GM19397 (cell line): Measurements from ENCODE around the gene FRYL.

Source experiments
- ATAC-seq: cut with Tn5 transposase; IDR thresholded peaks from one replicate; pipeline ENCODE4 v1.9.1; 2021; ENCODE audit warnings: mild to moderate bottlenecking, moderate library complexity; ENCODE audit not compliant: unreplicated experiment

Gene FRYL

DNA sequence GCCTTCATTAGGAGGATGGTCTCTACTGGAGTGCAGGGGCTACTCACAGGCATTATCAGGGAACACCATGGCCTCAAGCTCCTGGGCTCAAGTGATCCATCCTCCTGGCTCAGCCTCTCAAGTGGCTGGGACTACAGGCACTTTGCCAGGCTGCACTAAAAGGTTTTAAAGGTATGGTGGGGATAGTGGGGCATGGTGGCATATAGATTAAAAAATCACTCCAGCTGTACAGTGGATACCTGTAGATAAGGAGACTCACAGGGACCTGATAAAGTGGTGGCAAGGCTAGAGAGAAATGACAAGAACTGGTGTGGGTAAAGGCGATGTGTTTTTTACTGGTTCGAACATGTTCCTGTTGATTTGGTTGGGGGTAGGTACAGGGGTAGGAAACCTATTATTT, 284.1 kb downstream of the FRYL start:
- ATAC-seq = no peak

DNA sequence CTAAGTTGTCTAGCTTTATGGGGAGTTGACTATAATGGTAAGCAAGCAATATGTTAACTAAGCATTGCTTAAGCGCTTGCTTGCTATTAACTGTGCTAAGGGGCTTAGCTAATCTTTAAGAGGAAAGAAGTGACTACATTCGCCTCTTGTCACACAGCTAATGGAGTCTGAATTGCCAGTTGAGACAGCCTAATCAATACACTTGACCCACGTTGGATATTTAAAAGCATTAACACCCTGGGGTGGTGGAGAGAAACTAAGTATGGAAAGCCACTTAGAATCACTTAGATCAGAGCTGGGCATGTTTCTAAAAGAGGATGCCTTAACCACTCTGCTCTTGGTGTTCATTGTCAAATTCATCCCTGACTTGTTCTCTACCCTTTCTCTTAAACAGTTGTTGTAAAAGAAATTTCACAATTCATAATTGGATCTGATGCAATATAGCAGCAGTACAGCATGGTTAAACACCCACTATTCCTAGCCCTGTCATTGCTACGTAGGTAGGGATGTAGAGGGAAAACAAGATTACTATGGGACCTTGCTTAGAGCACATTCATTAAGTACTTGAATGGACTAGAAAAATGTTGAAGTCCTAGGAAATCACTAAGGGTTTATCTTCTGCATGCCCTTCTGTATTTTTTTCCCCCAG, 286.5 kb downstream of the FRYL start:
- ATAC-seq = no peak

DNA sequence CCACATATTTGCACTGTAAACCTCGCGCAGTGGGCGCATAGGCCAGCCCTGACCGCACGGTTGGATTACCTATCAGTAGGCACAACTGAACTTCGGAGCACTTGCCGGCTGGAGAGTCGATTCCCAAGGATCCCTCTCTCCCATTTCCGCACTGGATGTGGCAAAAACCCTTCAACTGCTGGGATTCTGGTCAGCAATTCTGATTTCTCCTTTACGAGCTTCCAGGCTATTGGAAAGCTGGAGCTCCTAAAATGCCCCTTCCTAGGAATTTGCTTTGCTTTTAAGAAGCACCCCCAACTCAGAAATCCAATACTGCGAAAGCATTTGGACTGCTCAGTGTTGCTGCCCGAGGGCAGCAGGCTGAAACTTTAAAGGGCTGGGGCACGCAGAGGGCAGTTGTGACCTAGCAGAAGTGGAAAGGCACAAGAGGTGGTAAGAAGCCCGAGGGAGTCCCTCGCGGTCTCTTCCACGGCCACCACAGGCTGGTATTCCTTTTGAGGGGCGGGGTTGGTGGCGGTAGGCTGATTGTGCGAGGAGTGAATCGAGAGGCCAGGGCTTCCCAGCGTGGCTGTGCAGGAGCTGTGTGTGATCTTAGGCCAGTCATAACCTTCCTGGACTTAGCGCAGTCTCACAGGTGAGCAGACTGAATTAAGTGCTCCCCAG, 288.4 kb downstream of the FRYL start:
- no peak for ATAC-seq

DNA sequence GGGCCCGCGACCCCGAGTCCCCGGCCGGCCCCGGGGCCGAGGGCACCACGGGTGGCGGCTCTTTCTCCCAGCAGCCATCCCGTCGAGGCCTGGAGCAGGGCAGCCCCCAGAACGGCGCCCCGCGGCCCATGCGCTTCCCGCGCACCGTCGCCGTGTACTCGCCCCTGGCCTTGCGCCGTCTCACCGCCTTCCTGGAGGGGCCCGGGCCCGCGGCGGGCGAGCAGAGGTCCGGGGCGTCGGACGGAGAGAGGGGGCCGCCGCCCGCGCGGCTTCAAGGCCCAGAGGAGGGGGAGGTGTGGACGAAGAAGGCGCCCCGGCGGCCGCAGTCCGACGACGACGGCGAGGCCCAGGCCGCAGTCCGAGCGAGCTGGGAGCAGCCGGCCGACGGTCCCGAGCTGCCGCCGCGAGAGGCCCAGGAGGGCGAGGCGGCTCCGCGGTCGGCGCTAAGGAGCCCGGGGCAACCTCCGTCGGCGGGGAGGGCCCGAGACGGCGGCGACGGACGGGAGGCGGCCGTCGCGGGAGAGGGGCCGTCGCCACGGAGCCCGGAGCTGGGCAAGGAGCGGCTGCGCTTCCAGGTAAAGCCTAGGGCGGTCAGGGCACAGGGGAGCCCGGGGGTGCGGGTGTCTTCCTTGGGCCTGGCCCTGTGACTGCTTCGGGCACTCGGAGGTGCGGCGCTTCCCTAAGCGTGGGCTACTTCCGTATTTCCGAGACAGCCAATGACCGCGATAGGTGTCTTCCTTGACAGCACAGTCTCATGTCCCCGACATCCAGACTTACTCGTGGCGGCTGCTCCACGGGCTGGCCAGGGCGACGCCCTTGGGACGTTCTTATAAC, 289.2 kb downstream of the FRYL start:
- ATAC-seq = no peak

DNA sequence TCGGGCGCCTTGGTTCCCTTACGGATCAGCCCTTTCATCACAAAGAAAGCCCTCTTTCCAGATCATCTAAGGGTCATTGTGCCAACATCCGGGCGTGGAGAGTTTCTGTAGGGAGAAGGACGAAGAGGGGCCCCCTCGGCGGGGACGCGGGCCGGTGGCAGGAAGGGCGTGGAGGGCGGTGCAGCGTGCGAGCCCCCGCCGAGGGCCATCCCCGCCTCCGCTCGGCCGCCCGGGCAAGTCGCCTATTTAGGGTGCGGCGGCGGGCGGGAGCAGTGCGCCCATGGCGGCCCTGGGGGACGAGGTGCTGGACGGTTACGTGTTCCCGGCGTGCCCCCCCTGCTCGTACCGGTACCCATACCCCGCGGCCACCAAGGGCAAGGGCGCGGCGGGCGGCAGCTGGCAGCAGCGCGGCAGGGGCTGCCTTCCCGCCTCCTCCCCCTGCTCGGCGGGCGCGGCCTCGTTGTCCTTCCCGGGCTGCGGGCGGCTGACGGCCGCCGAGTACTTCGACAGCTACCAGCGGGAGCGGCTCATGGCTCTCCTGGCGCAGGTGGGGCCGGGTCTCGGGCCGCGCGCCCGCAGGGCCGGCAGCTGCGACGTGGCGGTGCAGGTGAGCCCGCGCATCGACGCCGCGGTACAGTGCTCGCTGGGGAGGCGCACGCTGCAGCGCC, 289.9 kb downstream of the FRYL start, which contains the start of gene ZAR1:
Gene ZAR1 (plus strand): TSS at position 241 of the 668 bp plus-strand sequence. CDS start 40 bp downstream, at position 281.
- ATAC-seq = no peak

DNA sequence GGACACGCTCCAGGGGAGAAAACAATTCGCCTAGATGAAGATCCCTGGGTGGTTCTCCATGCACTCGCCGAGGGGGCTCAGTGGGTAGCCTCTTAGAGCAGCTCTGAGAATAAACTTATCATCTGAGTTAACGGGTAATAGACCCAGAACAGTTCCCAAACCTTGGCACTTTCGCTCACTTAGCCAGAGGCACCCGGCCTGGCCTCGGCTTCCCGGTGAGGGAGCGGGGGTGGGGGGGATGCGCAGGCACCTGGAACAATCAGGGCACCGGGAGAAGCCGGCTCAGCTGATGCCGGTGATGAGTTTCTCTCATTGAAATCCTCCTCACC, 290.4 kb downstream of the FRYL start:
- ATAC-seq = no peak

DNA sequence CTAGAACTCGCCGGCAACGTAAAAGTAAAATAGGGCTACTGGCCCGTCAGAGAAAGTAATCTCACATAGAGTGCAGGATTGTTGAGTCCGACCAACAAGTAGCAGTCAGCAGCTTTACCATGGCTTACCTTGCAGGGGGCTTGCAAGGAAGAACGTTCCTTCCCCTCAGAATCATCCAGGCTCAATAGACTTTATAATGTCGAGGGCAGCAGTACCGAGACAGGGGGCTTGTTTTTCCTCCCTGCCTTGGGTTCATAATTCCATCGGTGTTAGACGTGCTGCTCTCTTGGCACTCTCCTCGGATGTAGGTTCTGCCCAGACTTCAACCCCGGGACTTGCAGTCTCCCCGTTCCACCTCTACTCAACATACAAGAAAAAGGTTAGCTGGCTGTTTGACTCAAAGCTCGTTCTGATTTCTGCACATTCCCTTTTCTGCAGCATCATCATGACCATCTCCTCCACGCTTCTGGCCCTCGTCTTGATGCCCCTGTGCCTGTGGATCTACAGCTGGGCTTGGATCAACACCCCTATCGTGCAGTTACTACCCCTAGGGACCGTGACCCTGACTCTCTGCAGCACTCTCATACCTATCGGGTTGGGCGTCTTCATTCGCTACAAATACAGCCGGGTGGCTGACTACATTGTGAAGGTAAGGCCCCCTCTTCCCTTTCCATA, 295.4 kb downstream of the FRYL start:
- ATAC-seq = no peak

DNA sequence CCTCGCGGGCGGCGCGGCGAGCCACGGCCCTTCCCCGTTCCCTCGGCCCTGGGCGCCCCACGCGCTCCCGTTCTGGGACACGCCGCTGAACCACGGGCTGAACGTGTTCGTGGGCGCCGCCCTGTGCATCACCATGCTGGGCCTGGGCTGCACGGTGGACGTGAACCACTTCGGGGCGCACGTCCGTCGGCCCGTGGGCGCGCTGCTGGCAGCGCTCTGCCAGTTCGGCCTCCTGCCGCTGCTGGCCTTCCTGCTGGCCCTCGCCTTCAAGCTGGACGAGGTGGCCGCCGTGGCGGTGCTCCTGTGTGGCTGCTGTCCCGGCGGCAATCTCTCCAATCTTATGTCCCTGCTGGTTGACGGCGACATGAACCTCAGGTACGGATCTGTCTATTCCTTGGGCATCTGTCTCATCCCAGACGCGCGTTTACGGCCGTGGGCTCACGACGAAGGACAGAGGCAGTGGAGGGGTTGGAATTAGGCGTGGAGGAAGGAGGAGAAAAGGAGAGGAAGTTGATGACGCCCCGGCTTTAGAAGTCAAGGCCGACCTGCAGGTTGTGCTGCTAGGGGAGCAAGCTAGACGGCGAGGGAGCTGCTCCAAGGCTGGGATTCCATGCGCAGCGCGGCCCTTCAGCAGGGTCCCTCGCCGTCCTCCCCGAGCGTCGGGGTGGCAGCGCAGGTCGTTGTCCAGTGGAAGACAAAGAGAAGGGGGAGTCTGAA, 296.1 kb downstream of the FRYL start:
- ATAC-seq = no peak

DNA sequence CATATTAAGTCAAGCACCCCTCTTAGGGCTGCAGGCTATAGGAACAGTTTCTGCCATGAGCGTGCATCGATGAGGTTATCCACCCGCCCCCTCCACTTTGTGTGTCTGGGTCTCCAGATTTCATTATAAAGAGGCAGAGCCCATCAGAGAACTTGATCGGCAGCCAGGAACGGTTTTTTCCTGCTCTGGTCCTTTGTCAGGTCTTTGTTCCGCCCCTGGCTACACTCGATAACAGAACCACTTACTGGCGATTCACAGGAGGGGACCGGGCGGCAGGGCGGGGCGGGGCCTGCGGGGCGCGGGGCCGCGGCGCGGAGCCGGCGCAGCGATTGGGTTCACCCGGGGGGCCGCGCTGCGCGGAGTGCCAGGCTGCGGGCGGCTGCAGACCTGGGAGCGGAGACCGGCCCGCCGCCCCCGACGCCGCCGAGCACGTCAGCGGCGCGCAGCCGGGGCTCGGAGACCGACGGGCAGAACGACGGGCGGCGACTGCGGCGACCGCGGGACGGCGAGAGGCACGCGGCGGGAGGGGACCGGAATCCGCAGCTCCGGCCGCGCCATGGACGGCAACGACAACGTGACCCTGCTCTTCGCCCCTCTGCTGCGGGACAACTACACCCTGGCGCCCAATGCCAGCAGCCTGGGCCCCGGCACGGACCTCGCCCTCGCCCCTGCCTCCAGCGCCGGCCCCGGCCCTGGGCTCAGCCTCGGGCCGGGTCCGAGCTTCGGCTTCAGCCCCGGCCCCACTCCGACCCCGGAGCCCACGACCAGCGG, 296.9 kb downstream of the FRYL start, which contains the start of gene SLC10A4:
Gene SLC10A4 (plus strand): TSS at position 338 of the 771 bp plus-strand sequence. CDS start 219 bp downstream, at position 557.
- no peak for ATAC-seq

DNA sequence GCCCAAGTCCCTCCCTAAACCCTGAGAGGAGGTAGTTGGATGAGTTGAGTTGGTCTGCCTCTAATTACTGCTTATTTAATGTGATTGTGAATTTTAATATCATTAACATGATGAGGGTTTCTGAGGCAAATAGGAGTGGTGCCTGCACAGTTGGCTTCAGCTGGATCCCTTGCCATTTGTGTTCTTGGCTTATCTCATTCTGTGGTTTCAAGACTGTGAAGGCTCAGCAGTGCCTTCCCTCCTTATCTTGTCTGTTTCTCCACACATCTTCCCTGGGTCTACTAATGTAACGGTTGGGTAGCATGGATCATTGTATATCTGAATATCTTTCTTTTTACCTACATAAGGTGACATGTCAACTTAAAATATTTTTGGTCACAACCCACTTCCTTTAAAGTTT, 298.5 kb downstream of the FRYL start:
- ATAC-seq = no peak

DNA sequence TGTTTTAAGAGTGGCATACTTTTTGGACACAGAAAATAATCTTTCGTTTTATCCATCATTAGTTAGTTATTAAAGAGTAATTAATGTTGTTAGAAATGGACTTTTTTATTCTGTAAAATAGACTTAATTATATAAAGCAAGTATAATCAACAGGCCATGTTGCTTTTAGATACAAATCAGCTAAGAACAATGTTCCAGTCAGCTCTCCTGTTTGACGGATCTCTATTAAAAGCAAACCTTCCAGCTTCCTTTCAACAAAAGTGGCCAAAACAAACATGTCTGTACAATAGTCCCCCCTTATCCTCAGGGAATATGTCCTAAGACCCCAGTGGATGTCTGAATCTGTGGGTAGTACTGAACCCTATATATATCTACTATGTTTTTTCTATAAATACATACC, 301.8 kb downstream of the FRYL start:
- ATAC-seq = no peak

DNA sequence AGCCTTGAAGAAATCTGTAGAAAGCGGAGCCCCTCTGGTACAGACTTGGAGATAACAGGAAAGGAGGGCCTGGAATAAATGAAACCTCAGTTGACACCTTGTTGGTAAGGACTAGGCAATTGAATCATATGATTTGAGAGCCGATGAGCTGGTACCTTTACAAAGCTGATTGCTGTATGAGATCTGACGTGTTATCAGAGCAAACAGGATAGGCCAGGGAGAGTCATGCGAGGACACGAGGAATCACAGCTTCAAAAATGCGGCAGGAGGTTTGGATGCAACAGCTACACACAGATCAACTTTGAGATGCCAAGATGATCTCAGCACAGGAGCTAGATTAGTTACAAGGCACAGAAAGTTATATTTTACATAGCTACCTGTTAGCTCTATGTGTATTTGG, 304.3 kb downstream of the FRYL start:
- ATAC-seq = no peak

DNA sequence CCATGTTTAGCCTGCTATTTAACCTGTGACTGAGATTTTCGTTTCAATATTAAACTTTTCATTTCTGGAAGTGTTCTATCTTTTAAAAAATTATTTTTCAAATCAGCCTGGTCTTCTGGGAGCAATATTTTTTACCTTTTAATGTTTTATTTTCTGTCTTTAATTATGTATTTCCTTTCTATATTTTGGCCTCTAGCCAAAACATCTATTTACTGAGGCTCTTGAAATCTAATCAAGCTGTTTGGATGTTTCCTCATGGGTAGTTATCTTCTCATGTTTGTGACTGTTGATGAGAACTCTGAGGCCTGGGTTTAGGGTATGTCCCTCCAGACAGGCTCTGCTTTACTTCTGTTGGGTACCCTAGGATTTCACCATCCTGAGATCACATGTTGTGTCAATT, 307.3 kb downstream of the FRYL start:
- ATAC-seq = no peak

DNA sequence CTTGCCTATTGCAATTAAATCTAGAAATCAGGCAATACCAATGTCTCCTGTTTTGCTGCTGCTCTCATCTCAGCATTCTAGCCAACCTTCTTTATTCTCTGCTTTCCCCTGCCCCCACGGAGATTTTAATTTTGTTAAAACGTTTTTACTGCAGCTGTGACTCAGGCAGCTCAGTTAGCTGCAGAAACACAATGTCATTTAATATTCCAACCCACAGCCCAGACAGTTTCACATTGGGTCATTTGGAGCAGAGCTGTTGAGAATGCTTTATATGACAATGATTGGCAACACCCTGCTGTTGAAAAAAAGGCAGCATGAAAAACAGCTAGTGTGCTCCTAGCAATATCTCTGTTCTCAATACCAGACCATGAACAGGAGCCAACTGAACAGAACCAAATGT, 309.5 kb downstream of the FRYL start:
- no peak for ATAC-seq

DNA sequence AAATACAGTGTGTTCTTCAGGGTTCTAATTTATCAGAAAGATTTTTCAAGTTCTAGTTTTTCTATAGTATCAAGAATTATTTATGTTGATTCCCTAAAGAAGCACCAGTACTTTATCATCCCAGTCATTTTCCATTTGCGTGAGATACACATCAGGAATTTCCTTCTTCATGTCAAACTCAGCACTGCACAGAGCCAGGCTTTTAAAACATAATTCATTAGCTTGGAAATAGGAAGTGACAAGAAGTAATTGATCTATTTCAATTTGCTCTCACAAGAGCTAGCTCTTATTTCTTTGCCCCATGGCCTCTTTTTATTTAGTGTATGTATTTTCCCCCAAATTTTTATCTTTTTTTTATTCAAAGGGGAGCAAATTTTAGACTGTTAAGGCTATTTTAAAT, 309.9 kb downstream of the FRYL start:
- ATAC-seq = no peak

DNA sequence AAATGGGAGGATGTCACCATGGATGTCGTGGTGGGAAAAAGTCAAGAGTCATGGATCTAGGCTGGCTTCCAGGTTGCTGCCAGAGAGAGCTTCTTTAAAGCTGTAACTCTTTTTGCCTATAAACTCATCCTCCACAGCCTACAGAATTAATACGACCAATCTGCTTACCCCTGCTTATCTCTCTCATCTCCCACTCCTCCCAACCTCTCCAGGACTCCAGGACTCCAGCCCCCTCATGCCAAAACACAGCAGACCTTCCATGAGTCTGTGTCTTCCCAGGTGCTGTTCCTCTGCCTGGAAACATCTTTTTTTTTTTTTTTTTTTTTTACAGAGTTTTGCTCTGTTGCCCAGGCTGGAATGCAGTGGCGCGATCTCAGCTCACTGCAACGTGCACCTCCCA, 312.2 kb downstream of the FRYL start:
- ATAC-seq = no peak

DNA sequence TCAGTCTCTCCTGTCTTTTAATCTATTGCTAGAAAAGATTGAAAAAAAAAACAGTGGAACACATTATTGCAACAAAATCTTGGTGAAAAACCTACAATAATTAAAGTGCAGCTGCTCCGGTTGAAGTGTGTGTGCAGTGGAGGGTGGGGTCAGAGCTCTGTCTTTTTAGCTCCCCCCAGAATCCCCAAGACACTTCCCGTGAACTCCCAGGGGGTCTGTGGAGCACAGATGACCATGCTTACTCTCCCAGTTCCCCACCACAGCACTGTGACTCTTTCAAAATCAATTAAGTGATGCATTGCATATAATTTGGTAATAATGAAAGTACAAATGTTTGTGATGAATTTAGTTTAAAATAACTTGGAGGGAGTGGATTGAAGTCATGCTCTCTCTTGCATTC, 312.6 kb downstream of the FRYL start:
- no peak for ATAC-seq

DNA sequence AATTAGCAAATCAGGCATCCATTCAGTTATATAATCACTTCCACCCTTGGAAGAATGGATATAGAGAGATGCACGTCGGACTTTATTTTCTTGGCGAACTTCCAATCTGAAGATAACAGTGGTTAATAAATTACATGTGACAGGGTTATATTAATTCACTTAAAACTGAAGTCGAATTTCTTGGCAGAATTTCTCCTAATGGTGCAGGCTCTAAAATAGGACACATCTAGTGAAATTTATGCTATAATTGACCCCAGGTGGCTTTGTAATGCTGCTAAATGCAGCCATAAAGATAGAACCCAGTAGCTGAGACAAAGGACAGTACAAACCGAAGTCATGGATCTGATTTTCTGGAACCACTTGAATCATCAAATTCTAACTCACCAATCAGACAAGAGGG, 317.7 kb downstream of the FRYL start:
- ATAC-seq = no peak

DNA sequence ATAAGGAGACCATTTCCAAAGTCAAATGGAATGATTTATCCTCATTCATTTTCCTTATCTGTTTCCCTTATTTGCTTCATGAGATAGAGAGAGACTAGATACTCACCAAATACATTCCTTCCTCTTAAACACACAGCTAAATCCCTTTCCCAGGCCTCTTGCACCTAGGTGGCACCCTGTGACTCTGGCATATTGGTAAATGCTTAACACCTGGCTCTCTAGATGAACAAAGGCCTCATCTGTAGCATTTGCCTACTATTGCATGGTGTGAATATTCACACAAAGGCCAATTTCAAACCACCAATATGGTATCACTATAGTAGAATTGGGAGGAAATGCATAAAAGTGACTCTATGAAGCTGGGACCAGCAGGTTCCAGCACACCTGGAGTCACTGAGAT, 319.1 kb downstream of the FRYL start:
- no peak for ATAC-seq
